GM12878 (cell line): ENCODE data around the gene IPP.

Experiments
- CEBPB ChIP-seq, 2 experiments: fragments of 150-350 bp in 1 of 2; IDR thresholded peaks; 2 replicates each; pipeline ENCODE4 v1.6.1; 2012 to 2014; ENCODE audit warnings: low read depth in 2 of 2, low read length in 2 of 2, borderline replicate concordance in 1 of 2, inconsistent platforms in 1 of 2
- CTCF ChIP-seq, 3 experiments: IDR thresholded peaks in 2 of 3; conservative IDR thresholded peaks in 1 of 3; 2 replicates each; pipeline ENCODE4 v1.5.1; 2011; ENCODE audit warnings: low read depth in 3 of 3, low read length in 3 of 3, mild to moderate bottlenecking in 3 of 3, control low read depth in 2 of 3, moderate library complexity in 2 of 3, inconsistent platforms in 1 of 3, mixed read lengths in 1 of 3; ENCODE audit not compliant: control insufficient read depth in 2 of 3, insufficient read depth in 1 of 3; ENCODE audit errors: extremely low read depth in 1 of 3
- FOXM1 ChIP-seq: IDR thresholded peaks from 2 replicates; pipeline ENCODE4 v1.6.1; 2012; ENCODE audit warnings: low read depth, mild to moderate bottlenecking, inconsistent platforms, low read length, moderate library complexity
- RAD51 ChIP-seq: fragments of 450-650 bp; IDR thresholded peaks from 2 replicates; pipeline ENCODE4 v1.6.1; 2016; ENCODE audit warnings: moderate library complexity, mild to moderate bottlenecking, inconsistent platforms
- REST ChIP-seq: IDR thresholded peaks from 2 replicates; pipeline ENCODE4 v1.6.1; 2012; ENCODE audit warnings: mild to moderate bottlenecking, low read depth, low read length
- SP1 ChIP-seq: IDR thresholded peaks from one replicate; pipeline ENCODE4 v1.6.1; 2011; ENCODE audit warnings: low read depth, low read length
- TCF12 ChIP-seq: IDR thresholded peaks from 2 replicates; pipeline ENCODE4 v1.6.1; 2011; ENCODE audit warnings: low read depth, mild to moderate bottlenecking, low read length

- TF ChIP-seq CTCF (IDR thresholded peaks at IDR 0.05 in 2 of 3, conservative IDR thresholded peaks at IDR 0.05 in 1 of 3; ENCODE audit: control insufficient read depth in 2 of 3, extremely low read depth in 1 of 3, insufficient read depth in 1 of 3, low read depth in 3 of 3, low read length in 3 of 3) (no peak), RAD51 (no peak), FOXM1 (no peak), TCF12 (no peak), CEBPB (IDR thresholded peaks at IDR 0.05; ENCODE audit: borderline replicate concordance in 1 of 2, low read depth in 2 of 2, low read length in 2 of 2) (no peak), SP1 (no peak), REST (no peak)
Measured at GRCh38 chr1:45656573-45657226, 93.8 kb downstream of the IPP start.
